Keratinocyte (primary cell): Measurements from ENCODE around the gene UCKL1. TPM values are rescaled to one million over a fixed set of nuclear protein-coding genes. Genes with fewer than 3 reads are reported as not detected.
"Not testable (repeated sequence)": the region's sequence is repeated elsewhere in the genome, so short reads cannot be mapped to it uniquely, and the experiment has no call there.

ENCODE experiments used
- DNase-seq: peaks from one replicate; pipeline ENCODE4 v3.0.0-alpha.2; 2011; ENCODE audit warnings: low read depth, missing footprints, low spot score
- FAIRE-seq: peaks from 2 replicates; lab custom pipeline; 2011; peaks lifted over from hg19 to GRCh38; lab: Jason Lieb, UNC
- H2AFZ ChIP-seq: 2 replicates; pipeline ENCODE4 v1.6.0; 2012; ENCODE audit warnings: low read length, control low read depth, inconsistent platforms; ENCODE audit not compliant: control insufficient read depth
- H3K27ac ChIP-seq: 2 replicates; pipeline ENCODE4 v1.5.1; 2011; ENCODE audit warnings: low read length; ENCODE audit not compliant: control insufficient read depth, insufficient read depth
- H3K27me3 ChIP-seq: 3 replicates; pipeline ENCODE4 v1.6.0; 2011; ENCODE audit warnings: low read length; ENCODE audit not compliant: control insufficient read depth, insufficient read depth; ENCODE audit errors: extremely low read depth
- H3K36me3 ChIP-seq, 2 experiments: 2 replicates in 1 of 2; 3 replicates in 1 of 2; pipeline ENCODE4 v1.5.1; 2011; ENCODE audit warnings: low read length in 2 of 2, mild to moderate bottlenecking in 1 of 2; ENCODE audit not compliant: control insufficient read depth in 2 of 2, insufficient read depth in 2 of 2; ENCODE audit errors: extremely low read depth in 1 of 2
- H3K4me1 ChIP-seq: 3 replicates; pipeline ENCODE4 v1.5.1; 2011; ENCODE audit warnings: low read length; ENCODE audit not compliant: control insufficient read depth, insufficient read depth; ENCODE audit errors: extremely low read depth
- H3K4me2 ChIP-seq: 3 replicates; pipeline ENCODE4 v1.6.0; 2011; ENCODE audit warnings: low read depth, low read length; ENCODE audit not compliant: control insufficient read depth, insufficient read depth; ENCODE audit errors: extremely low read depth
- H3K4me3 ChIP-seq, 3 experiments: fragments of 200-600 bp in 1 of 3; sonication (generic) in 1 of 3; 2 replicates in 2 of 3; 3 replicates in 1 of 3; pipeline ENCODE4 v1.5.1; 2011 to 2016; ENCODE audit warnings: low read length in 3 of 3, mild to moderate bottlenecking in 3 of 3, control low read depth in 2 of 3, inconsistent platforms in 1 of 3, low read depth in 1 of 3, mixed read lengths in 1 of 3, mixed run types in 1 of 3, moderate library complexity in 1 of 3; ENCODE audit not compliant: control insufficient read depth in 2 of 3, insufficient read depth in 2 of 3; ENCODE audit errors: extremely low read depth in 1 of 3
- H3K79me2 ChIP-seq: 2 replicates; pipeline ENCODE4 v1.6.0; 2012; ENCODE audit warnings: low read length; ENCODE audit not compliant: control insufficient read depth, insufficient read depth
- H3K9ac ChIP-seq: 3 replicates; pipeline ENCODE4 v1.6.0; 2011; ENCODE audit warnings: low read length; ENCODE audit not compliant: control insufficient read depth, insufficient read depth; ENCODE audit errors: extremely low read depth
- H3K9me1 ChIP-seq: 3 replicates; pipeline ENCODE4 v1.6.0; 2011; ENCODE audit warnings: low read length; ENCODE audit not compliant: control insufficient read depth, insufficient read depth; ENCODE audit errors: extremely low read depth
- H3K9me3 ChIP-seq: 2 replicates; pipeline ENCODE4 v1.5.1; 2012; ENCODE audit warnings: low read depth, low read length; ENCODE audit not compliant: control insufficient read depth
- H4K20me1 ChIP-seq: 3 replicates; pipeline ENCODE4 v1.6.0; 2011; ENCODE audit warnings: low read length; ENCODE audit not compliant: control insufficient read depth, insufficient read depth; ENCODE audit errors: extremely low read depth
- EZH2 ChIP-seq: IDR thresholded peaks from one replicate; pipeline ENCODE4 v1.6.1; 2012; ENCODE audit warnings: inconsistent platforms, mild to moderate bottlenecking, low read length, moderate library complexity
- dilution Hi-C: fragments of 300-500 bp; cut with MboI; formaldehyde crosslinking; loops from one replicate; pipeline ENCODE4 v1.7.0; 2020; ENCODE audit warnings: low sequenced_read_pairs; ENCODE audit not compliant: extremely low pct_ligation_motif_present
- polyA plus RNA-seq, 5 experiments: library from polyadenylated mRNA; depleted of rRNA in 3 of 5; stranded (reverse) in 3 of 5; stranded (forward) in 1 of 5; unstranded in 1 of 5; fragments of >200 nt; gene quantifications; 1 replicate in 1 of 5; 2 replicates in 3 of 5; 3 replicates in 1 of 5; pipeline versions ENCODE4 v1.2.1 to v1.2.3, GENCODE V29; 2011 to 2012; ENCODE audit warnings: missing spikeins in 2 of 5, low read depth in 1 of 5, low replicate concordance in 1 of 5
- TF ChIP-seq, protein P1 (sequence below), 3 experiments: IDR thresholded peaks in 1 of 3; conservative IDR thresholded peaks in 1 of 3; optimal IDR thresholded peaks in 1 of 3; 2 replicates in 2 of 3; 3 replicates in 1 of 3; pipeline versions ENCODE3 to v1.5.1; 2011; ENCODE audit warnings: low read length in 3 of 3, mild to moderate bottlenecking in 3 of 3, moderate library complexity in 2 of 3, control low read depth in 1 of 3, inconsistent platforms in 1 of 3; ENCODE audit not compliant: insufficient read depth in 2 of 3; ENCODE audit errors: extremely low read depth in 1 of 3

UCKL1 gene
- polyA plus RNA-seq, 1 donor (not counting 4 experiments of a cell fraction or from before 2014, with no cell fraction given): 24.1 TPM

DNA sequence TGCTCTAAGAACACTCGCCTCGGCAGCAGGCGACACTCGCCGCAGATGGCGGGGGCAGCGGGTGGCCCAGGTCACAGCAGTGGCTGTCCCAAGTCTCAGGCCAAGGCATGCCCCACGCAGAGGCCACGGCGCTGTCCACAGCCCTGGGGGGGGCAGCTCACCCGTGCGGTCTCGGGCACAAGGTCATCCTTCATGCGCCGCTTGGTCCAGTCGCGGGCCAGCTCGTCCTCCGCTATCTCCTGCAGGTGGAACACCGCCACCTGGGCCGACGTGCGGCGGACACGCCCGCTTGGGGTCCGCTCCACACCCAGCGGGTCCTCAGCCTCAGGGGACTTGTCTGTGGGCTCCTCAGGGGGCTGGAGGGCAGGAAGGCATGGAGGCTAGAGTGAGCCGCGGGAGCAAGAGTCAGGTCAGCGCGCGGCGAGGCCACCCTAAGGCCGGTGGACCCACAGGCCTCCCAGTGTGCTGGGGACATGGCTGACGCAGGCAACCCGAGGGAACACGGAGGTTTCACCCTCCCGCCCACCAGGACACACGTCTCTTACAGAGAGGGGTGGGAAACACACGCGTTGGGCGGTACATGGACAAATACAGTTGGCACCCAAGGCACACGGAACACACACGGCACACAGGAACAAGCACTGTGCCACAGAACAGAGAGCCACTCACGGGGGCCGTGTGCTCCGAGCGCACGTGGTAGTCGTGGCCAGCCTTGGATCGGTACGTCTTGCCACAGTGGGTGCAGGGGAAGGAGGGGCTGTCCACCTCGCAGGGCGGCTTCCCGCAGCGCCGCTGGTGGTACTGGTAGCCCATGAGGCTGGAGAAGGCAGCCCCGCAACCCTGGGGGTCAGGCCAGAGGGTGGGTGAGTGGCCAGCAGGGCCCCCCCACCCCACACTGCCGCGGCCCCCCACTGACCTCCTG is 6.5 kb upstream of the UCKL1 start:
- peaks cover 4% of the 10 kb centered on the region for H3K9me3 ChIP-seq
- no peak for TF ChIP-seq EZH2
- TF ChIP-seq, protein P1, sequence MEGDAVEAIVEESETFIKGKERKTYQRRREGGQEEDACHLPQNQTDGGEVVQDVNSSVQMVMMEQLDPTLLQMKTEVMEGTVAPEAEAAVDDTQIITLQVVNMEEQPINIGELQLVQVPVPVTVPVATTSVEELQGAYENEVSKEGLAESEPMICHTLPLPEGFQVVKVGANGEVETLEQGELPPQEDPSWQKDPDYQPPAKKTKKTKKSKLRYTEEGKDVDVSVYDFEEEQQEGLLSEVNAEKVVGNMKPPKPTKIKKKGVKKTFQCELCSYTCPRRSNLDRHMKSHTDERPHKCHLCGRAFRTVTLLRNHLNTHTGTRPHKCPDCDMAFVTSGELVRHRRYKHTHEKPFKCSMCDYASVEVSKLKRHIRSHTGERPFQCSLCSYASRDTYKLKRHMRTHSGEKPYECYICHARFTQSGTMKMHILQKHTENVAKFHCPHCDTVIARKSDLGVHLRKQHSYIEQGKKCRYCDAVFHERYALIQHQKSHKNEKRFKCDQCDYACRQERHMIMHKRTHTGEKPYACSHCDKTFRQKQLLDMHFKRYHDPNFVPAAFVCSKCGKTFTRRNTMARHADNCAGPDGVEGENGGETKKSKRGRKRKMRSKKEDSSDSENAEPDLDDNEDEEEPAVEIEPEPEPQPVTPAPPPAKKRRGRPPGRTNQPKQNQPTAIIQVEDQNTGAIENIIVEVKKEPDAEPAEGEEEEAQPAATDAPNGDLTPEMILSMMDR (optimal IDR thresholded peaks at IDR 0.05 in 1 of 3, IDR thresholded peaks at IDR 0.05 in 1 of 3, conservative IDR thresholded peaks at IDR 0.05 in 1 of 3; ENCODE audit: extremely low read depth in 1 of 3, insufficient read depth in 2 of 3, low read length in 3 of 3): no peak
- no peaks in the 10 kb centered on the region for H3K9me1 ChIP-seq
- no peak for DNase-seq
- H3K9ac ChIP-seq: no peak overlapping the region
- H3K79me2 ChIP-seq: no peaks in the 10 kb centered on the region
- H3K36me3 ChIP-seq: peaks cover 34 to 35% of the 10 kb centered on the region in 2 experiments
- no peak overlapping the region for H3K4me2 ChIP-seq
- H3K27ac ChIP-seq: no peak overlapping the region
- no peak overlapping the region for H3K4me3 ChIP-seq
- H4K20me1 ChIP-seq: no peaks in the 10 kb centered on the region
- no peak overlapping the region for H2AFZ ChIP-seq
- H3K4me1 ChIP-seq: peaks cover 2% of the 10 kb centered on the region
- H3K27me3 ChIP-seq: no peaks in the 10 kb centered on the region
- FAIRE-seq: no peak
- dilution Hi-C loops: no loop called here

DNA sequence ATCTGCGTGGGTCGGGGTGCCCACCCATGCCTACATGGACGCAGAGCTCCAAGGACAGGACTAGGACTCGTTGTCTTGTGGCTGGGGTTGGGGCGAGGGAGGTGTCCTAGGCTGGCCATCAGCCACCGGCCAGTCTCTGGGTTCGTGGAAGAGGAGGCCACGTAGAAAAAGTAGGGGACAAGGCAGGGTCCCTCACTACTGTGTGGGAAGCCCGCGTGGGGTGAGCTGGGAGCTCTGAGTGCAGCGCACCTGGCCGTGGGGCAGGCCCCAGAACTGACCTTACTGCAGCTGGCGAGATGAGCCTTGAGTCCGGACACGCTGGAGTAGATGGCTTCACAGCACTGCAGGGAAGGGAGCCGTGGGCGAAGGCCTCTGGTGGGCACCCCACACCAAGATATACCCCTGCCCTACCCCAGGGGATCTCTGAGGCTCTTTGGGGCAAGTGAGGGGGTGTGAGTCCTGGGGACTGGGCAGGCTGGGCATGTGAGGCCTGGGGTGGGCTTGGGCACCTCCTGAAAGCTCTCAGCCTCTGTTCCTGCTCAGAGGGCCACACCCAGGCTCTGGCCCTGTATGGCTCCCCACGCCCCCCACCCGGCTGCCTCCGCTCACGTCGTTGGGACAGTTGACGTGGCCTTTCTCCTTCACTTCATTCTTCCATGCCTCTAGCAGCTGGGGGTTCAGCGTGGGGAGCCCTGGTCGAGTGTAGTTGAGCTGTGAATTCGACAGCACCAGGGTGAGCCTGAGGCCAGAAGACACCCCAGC is 5.6 kb upstream of the UCKL1 start:
- Histone ChIP-seq H3K9me3 (peaks cover 4% of the 10 kb centered on the region), H4K20me1 (no peaks in the 10 kb centered on the region), H3K4me1 (peaks cover 9% of the 10 kb centered on the region), H3K4me3 (no peak overlapping the region), H3K27me3 (no peaks in the 10 kb centered on the region), H3K9ac (no peak overlapping the region), H3K36me3 (peaks cover 32 to 34% of the 10 kb centered on the region in 2 experiments), H2AFZ (no peak overlapping the region), H3K4me2 (no peak overlapping the region), H3K79me2 (no peaks in the 10 kb centered on the region), H3K9me1 (no peaks in the 10 kb centered on the region), H3K27ac (no peak overlapping the region)
- dilution Hi-C loops: no loop called here
- DNase-seq: no peak
- TF ChIP-seq, protein P1 (optimal IDR thresholded peaks at IDR 0.05 in 1 of 3, IDR thresholded peaks at IDR 0.05 in 1 of 3, conservative IDR thresholded peaks at IDR 0.05 in 1 of 3; ENCODE audit: extremely low read depth in 1 of 3, insufficient read depth in 2 of 3, low read length in 3 of 3): no peak
- no peak for FAIRE-seq

DNA sequence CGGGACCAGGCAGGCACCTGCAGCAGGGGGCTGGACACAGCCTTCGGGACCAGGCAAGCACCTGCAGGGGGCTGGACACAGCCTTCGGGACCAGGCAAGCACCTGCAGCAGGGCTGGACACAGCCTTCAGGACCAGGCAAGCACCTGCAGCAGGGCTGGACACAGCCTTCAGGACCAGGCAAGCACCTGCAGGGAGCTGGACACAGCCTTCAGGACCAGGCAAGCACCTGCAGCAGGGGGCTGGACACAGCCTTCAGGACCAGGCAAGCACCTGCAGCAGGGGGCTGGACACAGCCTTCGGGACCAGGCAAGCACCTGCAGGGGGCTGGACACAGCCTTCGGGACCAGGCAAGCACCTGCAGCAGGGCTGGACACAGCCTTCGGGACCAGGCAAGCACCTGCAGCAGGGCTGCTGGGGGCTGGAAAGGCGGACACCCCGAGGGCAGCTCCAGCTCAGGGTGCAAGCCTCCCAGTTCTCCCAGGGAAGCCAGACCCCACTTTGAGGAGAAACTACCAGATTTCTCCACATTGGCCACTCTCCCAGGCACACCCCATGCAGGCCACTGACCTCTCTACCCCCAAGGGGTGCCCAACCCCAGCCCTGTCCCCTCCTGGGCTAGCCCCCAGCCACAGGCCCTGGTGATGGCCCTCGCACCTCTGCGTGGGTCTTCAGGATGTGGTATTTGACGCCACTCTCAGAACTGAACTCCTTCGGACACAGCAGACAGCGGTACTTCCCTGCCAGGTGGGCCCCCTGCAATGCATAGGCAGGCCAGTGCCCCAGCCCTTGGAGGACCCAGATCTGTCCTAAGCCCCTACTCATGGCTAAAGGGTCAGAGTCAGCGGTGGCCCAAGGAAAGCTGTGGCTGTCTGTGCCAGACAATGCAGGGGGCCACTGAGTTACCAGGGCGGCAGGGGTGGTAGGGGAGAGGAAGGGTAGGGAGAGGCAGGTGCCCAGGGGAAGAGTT is 4.7 kb upstream of the UCKL1 start:
- H2AFZ ChIP-seq, H3K9me1 ChIP-seq, H3K9me3 ChIP-seq, H3K79me2 ChIP-seq, H3K27me3 ChIP-seq, H4K20me1 ChIP-seq, H3K4me3 ChIP-seq, H3K27ac ChIP-seq, H3K9ac ChIP-seq, DNase-seq, FAIRE-seq, H3K4me2 ChIP-seq, dilution Hi-C loops: not testable (repeated sequence)
- peaks cover 11% of the 10 kb centered on the region for H3K4me1 ChIP-seq
- peaks cover 27 to 28% of the 10 kb centered on the region in 2 experiments for H3K36me3 ChIP-seq
